ENCODE measurements around the gene DMRT1.
A peak's percentile ranks its signal among the peaks of the same experiment; 100 is the strongest.

Gene DMRT1

GRCh38 chr9:965497-965896 lies 124.0 kb downstream of the DMRT1 start:
- Histone ChIP-seq H3K9me3 (ENCODE audit: severe bottlenecking) (no peaks in the 10 kb centered on the region), H3K4me3 (ENCODE audit: severe bottlenecking) (no peak overlapping the region), H3K27me3 (ENCODE audit: insufficient read depth, poor library complexity, severe bottlenecking) (peaks cover 94% of the 10 kb centered on the region), H3K27ac (ENCODE audit: poor library complexity, severe bottlenecking) (no peak overlapping the region), H3K36me3 (ENCODE audit: low read depth) (no peaks in the 10 kb centered on the region), H3K4me1 (ENCODE audit: insufficient read depth, poor library complexity, severe bottlenecking) (no peaks in the 10 kb centered on the region)
- DNase-seq (ENCODE audit: low spot score) (no peak), ATAC-seq (ENCODE audit: low read depth) (0 out of 3 replicates have a peak, but pooled peaks have one; percentile 21)
- TF ChIP-seq CTCF (IDR thresholded peaks at IDR 0.05; ENCODE audit: poor library complexity, severe bottlenecking), result no peak

GRCh38 chr9:966870-967269 lies 125.4 kb downstream of the DMRT1 start:
- no peaks in the 10 kb centered on the region for H3K36me3 ChIP-seq (ENCODE audit: low read depth)
- DNase-seq (ENCODE audit: low spot score), result no peak
- H3K4me3 ChIP-seq (ENCODE audit: severe bottlenecking), result no peak overlapping the region
- H3K9me3 ChIP-seq (ENCODE audit: severe bottlenecking), result no peaks in the 10 kb centered on the region
- peaks cover 96% of the 10 kb centered on the region for H3K27me3 ChIP-seq (ENCODE audit: insufficient read depth, poor library complexity, severe bottlenecking)
- no peaks in the 10 kb centered on the region for H3K4me1 ChIP-seq (ENCODE audit: insufficient read depth, poor library complexity, severe bottlenecking)
- no peak overlapping the region for H3K27ac ChIP-seq (ENCODE audit: poor library complexity, severe bottlenecking)
- no peak for ATAC-seq (ENCODE audit: low read depth)
- no peak for TF ChIP-seq CTCF (IDR thresholded peaks at IDR 0.05; ENCODE audit: poor library complexity, severe bottlenecking)

GRCh38 chr9:967436-967835 lies 125.9 kb downstream of the DMRT1 start:
- ATAC-seq (ENCODE audit: low read depth), result no peak
- TF ChIP-seq CTCF (IDR thresholded peaks at IDR 0.05; ENCODE audit: poor library complexity, severe bottlenecking), result no peak
- no peak overlapping the region for H3K27ac ChIP-seq (ENCODE audit: poor library complexity, severe bottlenecking)
- no peaks in the 10 kb centered on the region for H3K36me3 ChIP-seq (ENCODE audit: low read depth)
- H3K4me3 ChIP-seq (ENCODE audit: severe bottlenecking), result no peak overlapping the region
- DNase-seq (ENCODE audit: low spot score), result no peak
- peaks cover 99% of the 10 kb centered on the region for H3K27me3 ChIP-seq (ENCODE audit: insufficient read depth, poor library complexity, severe bottlenecking)
- no peaks in the 10 kb centered on the region for H3K9me3 ChIP-seq (ENCODE audit: severe bottlenecking)
- H3K4me1 ChIP-seq (ENCODE audit: insufficient read depth, poor library complexity, severe bottlenecking), result no peaks in the 10 kb centered on the region

GRCh38 chr9:967903-968641 lies 126.6 kb downstream of the DMRT1 start:
- Histone ChIP-seq H3K4me1 (ENCODE audit: insufficient read depth, poor library complexity, severe bottlenecking) (no peaks in the 10 kb centered on the region), H3K9me3 (ENCODE audit: severe bottlenecking) (no peaks in the 10 kb centered on the region), H3K36me3 (ENCODE audit: low read depth) (no peaks in the 10 kb centered on the region), H3K4me3 (ENCODE audit: severe bottlenecking) (no peak overlapping the region), H3K27ac (ENCODE audit: poor library complexity, severe bottlenecking) (no peak overlapping the region), H3K27me3 (ENCODE audit: insufficient read depth, poor library complexity, severe bottlenecking) (peaks cover 100% of the 10 kb centered on the region)
- ATAC-seq (ENCODE audit: low read depth) (no peak), DNase-seq (ENCODE audit: low spot score) (no peak)
- TF ChIP-seq CTCF (IDR thresholded peaks at IDR 0.05; ENCODE audit: poor library complexity, severe bottlenecking), result no peak
